ENCODE measurements around the gene SERTAD2.

The SERTAD2 gene

DNA sequence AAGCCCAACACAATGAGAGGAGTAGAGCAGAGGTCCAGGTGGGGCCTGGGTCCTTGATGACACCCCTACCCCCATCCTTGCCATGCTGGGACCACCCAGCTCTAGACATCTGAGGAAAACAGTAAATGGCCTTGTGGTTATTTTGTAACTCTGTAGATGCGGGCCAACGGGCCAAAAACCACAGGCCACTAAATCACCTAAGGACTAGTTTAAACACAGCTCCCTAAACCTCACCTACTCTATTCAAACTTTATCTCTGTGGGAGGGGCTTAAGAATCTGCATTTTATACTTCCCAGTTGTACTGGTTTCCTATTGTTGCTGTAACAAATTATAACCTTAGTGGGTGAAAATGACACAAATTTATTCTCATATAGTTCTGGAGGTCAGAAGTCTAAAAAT is 19.0 kb upstream of the SERTAD2 start:
- DNase-seq = no peak

GRCh38 chr2:64670047-64670446 is 16.3 kb upstream of the SERTAD2 start:
- no peak for DNase-seq

DNA sequence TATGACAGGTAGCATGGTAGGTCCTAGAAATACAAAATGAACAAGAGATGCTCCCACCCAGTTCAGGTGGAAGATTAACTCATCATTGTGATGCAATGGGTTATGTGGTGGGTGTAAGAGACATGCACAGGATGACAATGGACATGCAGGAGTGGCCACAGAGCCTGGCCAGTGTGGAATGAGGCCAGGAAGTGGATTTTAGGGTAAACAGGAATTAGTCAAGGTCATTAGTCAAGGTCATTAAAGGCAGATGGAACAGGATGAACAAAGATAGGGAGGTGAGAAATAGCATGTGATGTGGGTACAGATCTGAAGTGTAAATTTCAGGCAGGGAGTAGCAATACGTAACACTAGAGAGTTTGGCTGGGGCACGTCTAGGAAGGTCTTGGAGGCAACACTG is 15.6 kb upstream of the SERTAD2 start:
- no peak for DNase-seq

DNA sequence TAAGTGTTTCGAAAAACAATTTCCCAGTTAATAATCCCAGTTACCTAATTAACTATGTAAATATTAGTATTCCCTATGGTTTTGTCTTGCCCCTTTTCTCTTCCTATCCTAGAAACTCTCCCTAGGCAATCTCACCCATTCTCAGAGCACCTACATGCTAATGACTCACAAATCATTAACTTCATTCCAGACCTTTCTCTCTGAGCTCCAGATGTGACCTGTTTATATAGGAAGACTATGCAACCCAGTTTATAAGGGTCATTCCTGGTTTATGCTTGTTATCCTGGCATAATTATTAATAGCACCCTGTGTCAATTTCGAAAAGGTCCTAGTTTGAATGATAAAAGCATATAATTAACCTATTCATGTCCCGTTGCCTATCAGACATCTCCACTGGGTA is 14.8 kb upstream of the SERTAD2 start:
- no peak for DNase-seq

DNA sequence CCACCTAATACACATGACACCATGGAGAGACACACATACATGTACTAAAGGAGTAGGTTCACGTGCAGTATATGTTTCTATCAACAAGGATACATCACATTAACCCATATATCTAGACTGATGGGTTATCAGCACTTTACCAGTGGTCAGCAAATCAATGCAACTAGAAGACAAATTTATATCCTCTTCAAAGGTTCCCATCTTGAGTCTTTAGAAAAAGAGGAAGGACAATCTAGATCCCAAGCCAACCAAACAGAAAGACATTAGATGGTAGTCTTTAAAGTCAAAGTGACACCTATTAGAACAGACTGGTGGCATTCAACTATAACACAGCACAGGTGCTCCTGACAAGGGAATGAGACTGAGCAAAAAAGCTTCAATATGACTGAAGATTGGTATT is 13.8 kb upstream of the SERTAD2 start:
- no peak for DNase-seq

DNA sequence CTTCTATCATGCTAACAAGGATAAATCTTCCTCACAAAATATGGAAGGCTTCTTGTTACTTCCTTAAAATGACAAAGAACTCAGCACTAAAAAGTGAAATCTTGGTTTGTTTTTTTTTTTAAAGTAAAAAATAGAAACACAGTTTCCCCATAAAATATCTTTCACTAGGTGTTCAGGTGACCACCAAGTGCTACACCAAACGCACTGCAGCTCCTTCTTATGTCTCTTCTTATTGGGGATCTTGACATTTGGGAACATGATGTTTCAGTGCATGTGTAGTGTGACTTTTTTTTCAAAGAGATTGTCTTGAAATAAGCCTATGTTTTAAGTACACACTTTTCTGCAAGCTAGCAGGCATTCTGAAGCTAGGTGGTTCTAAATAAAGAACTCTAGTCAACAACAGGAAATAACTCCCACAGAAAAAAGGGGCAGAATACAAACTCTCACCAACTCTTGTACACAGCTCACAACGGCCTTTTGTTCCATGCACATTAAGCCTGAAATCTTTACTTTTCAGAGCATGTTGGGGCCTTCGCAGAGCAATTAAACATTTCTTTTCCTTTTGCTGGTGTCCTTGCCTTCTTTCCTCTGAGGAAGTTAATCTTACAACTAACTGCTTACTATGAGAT is 13.2 kb upstream of the SERTAD2 start:
- DNase-seq = no peak

DNA sequence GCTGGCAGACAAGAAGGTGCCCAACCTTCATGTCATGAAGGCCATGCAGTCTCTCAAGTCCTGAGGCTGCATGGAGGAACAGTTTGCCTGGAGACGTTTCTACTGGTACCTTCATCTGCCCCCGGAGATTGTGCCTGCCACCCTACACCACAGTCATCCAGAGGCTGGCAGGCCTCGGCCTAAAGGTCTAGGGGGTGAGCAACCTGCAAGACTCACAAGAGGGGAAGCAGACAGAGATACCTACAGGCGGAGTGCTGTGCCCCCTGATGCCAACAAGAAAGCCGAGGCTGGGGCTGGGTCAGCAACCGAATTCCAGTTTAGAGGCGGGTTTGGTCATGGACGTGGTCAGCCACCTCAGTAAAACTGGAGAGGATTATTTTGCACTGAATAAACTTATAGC is 12.0 kb upstream of the SERTAD2 start:
- DNase-seq = no peak

GRCh38 chr2:64663402-64663801 is 9.7 kb upstream of the SERTAD2 start:
- no peak for DNase-seq

DNA sequence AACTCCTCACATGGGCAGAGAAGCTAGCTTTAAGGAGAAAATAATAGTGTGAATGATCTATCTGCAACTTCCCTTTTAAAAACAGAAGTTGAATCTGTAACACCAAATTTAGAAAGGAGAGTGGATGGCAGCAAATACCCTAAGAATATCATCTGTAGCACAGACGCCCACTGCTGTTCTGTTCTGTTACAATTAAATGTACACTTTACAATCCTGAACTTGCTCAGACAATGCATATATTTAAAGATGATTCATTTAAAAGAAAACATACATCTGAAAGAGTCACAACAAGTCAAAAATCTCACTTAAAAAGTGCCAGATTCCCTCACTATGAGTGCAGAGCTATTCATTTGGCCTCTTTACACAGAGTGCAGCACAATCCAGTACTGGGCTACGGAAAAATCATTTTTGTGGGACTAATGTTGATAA is 8.0 kb upstream of the SERTAD2 start:
- no peak for DNase-seq

DNA sequence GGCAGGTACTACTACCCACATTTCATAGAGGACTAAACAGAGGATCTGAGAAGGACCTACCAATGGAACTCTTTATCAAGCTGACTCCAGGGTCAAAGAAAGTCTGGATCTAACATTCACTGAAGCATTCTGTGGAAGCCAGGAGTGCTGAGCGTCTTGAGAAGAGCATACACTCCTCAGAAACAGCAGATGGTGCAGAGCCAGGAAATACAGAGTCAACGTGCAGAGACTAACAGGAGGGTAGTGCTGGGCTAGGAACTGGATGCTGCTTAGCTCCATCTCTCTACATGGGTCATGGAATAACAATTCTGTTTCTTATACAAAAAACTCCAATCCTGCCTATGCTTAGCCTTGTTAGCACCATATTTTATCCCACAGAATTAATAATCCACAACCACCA is 5.5 kb upstream of the SERTAD2 start:
- DNase-seq = no peak

DNA sequence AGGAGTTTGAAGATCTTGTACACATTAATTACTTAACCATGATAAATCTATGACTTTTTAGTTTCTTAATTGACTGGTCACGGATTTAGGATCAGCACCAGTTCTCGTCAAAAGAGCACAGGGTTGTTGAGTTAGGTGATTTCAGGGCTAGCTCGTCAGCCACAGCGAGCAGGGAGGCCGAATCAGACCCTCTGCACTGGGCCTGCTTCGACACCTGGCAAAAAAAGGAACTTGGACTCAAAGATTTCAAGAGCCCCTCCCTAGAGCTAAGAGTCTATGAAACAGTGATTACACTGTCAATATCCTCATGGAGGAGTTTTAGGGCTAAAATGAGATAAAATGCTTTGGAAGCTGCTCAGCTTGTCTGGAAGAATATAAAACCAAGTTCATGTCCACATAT is 4.6 kb upstream of the SERTAD2 start:
- DNase-seq = no peak

DNA sequence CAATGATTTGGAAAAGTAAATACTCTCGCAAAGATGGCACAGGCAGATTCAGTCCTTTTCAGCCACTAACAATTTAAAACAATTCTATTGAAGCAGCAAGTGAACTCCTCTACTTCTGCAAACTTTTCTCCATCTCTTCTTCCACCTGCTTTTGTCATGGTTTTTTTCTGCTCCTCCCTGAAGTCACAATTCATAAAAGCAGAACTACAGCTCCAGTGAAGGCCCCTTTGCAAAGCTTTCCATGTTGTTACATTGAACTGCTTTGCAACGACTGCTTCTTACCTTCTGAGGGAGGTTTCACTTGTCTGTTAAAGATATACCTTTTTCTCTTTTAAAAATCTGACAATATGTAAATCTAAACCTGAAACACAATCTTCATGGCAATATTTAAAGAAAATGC is 3.7 kb upstream of the SERTAD2 start:
- no peak for DNase-seq

DNA sequence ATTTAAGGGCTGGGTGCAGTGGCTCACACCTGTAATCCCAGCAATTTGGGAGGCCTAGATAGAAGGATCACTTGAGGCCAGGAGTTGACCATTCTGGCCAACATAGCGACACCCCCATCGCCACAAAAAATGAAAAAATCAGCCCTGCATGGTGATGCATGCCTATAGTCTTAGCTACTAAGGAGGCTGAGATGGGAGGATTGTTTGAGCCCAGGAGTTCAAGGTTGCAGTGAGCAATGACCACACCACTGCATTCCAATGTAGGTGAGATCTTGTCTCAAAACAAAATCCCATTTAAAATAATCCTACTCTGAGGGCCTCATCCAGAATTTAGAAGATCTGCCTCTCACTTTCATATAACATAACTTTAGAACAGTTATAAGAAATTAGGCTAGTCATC is 2.7 kb upstream of the SERTAD2 start:
- DNase-seq = no peak

DNA sequence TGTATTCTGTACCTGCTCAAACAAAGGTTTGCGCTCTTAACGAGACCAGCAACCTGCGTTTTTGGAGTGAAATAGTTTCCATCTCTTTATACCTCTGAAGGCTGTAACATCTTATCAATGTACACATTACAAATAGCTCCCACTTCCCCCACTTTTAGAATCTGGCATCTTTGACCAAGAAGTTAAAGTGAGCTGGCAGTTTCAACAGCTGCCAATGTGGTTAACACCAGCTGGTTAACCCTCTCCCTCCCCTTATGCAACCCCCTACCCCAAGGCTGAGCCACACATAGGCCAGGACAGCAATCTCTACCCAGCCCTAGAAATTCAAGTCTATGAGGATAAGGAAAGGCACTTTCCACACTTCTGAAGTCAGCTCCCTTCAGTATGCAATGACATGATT is 2.2 kb upstream of the SERTAD2 start:
- no peak for DNase-seq

DNA sequence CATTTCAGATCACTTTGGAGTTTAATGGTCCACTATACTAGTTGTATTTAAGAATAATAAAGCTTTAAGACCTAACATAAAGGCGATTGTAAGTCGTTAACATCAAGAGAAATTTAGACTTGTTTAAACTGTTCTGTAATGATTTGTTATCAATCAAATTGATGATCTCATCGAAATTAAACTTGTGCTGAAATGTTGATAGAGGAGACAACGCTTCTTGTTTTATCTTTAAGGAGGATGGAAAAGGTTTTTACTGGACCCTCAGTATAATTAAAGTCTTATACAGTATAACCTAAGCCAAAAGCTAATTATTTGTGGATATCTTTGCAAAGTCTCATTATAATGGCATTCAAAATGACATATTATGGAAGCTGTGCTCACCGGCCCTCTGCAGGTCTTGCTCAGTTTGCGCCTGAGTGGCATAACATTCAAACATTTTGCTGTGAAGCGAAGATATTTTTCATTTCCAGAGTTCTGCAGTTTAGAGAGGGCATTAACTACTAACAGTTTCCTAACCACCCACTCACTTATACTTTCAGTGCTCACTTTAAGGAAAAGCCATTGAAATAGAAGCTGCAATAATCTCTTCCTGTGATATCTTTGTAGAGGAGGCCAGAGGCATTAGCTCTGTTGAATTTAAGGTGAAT is 1.4 kb upstream of the SERTAD2 start:
- DNase-seq = no peak

DNA sequence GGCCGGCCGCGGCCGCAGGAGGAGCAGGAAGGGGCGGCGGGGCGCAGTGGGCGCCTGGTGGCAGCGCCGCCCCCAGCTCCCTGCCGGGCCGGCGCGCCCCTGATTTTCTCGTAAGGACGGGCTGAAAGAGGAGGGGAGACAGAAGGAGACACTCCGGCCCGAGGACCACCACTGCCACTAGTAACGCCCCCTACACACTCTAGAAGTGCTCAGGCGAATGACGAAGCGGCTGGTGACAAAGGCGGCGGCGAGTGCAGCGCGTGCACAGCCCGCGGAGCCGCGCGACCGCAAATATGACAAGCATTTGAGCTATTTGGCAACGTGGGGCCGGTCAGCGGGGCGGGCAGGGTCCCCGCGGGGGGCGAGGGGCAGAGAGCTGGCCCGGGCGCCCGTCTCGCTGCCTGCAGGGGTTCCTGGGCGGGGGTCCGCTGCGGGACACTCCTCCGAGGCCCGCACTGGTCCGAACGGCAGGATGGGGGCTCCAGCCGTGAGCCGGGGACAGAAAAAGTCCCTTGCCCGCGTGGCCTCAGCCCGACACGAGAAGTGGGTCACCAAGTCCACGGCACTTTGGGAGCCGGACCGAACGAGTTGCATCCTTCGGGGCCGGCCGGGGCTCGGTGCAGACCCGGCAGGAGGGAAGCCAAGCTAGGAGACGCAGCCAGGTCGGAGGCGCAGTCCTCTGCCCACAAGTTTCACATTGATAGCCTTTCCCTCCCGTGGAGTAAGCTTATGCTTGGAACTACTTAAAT is 524 bp upstream of the SERTAD2 start:
- peak in 1 of 2 experiments; percentile 77 for DNase-seq

- DNase-seq = no peak
Observed at GRCh38 chr2:64652231-64653108, 1.2 kb downstream of the SERTAD2 start.

GRCh38 chr2:64651590-64651989 is 2.1 kb downstream of the SERTAD2 start:
- no peak for DNase-seq

DNA sequence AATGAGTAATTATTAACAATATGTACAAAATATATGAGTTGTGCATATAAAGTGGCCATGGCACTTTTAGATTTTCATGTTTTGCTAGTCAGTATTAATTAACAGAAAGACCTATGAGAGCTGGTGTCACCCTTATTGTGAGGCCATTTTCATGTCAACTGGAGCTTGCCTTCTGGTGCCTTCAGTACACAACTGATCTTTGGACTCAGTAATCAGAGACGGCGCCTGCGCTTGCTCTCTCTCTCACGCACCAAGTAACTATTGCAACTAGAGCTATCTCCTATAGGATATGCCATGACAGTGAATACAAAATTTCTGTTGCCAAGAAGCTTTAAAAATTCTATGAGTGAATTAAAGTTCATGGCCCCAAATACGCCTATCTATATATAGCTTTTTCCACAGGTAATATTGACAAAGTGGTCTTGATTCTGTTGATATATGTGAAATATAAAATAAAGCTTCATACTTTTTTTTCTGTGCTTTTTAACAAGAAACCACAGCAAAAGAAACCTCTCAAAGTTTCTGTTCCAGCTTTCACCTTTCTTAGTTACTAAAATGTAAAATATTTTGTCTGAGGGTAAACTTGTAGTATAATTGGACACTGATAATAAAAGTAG is 2.9 kb downstream of the SERTAD2 start:
- no peak for DNase-seq

- no peak for DNase-seq
Observed at GRCh38 chr2:64650296-64650695, 3.4 kb downstream of the SERTAD2 start.

DNA sequence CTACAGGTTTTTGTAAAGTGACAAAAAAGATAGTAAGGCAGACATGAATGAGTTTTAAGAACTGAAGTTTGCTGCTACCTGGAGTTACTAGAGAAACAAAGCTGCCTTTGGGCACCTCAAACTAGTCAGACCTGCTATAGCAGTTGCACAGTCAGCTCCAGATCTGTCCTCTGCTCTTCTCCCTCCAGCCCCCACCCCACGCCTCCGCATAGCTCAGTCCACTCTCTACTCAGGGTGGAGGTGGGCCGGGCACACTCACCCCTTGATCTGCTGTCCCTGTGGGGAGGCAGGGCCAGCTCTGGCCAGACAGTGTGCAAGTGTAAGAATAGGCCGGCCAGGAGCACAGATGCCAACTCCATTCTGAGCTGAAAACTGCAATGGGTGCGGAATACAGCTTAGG is 4.1 kb downstream of the SERTAD2 start:
- DNase-seq = no peak

DNA sequence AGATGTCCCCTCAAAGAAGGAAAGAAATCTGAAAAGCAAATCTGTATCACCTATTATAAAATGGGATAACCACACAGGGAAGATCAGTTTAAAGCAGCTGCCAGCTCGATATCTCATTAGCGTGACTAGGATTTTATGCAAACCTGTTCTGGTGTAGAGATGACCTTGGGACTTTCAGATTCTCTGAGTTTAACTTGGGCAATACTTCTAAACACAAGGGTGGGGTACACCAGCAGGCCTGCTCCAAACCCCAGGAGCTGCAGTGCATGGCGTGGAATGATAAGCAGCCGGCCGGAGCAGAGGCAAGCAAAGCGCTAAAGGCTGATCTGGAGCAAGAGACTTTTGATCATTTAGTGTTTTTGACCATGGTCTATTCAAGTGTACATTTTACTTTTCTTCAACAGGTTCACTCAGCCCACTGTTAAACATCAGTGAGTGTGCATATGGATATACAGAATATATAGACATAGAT is 4.7 kb downstream of the SERTAD2 start:
- DNase-seq = no peak

Data from NCI-H1930 (cell line).